Stimulated activated CD8-positive, alpha-beta memory T cell treated with anti-CD3 and anti-CD28 coated beads, Interleukin-15, amount 100 ng/mL, for 24 hours (primary cell): ENCODE data around the gene BRCA2.
"Not testable (repeated sequence)": the region's sequence is repeated elsewhere in the genome, so short reads cannot be mapped to it uniquely, and the experiment has no call there.

Source experiments
- DNase-seq: peaks from one replicate; pipeline ENCODE4 v3.0.0-alpha.2; 2020; ENCODE audit warnings: low read depth

The BRCA2 gene

GRCh38 chr13:32311188-32311897 lies 4.0 kb upstream of the BRCA2 start:
- no peak for DNase-seq

GRCh38 chr13:32314271-32315237 lies 754 bp upstream of the BRCA2 start:
- DNase-seq: no peak

- no peak for DNase-seq
Observed at GRCh38 chr13:32316028-32316339, 676 bp downstream of the BRCA2 start.

- DNase-seq: no peak
Observed at GRCh38 chr13:32316501-32316900, 1.2 kb downstream of the BRCA2 start.

GRCh38 chr13:32317716-32318465 lies 2.6 kb downstream of the BRCA2 start:
- no peak for DNase-seq

- DNase-seq: no peak
Observed at GRCh38 chr13:32320528-32320927, 5.2 kb downstream of the BRCA2 start.

GRCh38 chr13:32323912-32324311 lies 8.6 kb downstream of the BRCA2 start:
- DNase-seq: no peak

GRCh38 chr13:32330441-32330840 lies 15.1 kb downstream of the BRCA2 start:
- no peak for DNase-seq

- DNase-seq: no peak
Observed at GRCh38 chr13:32334671-32335070, 19.4 kb downstream of the BRCA2 start.

- no peak for DNase-seq
Observed at GRCh38 chr13:32340914-32341313, 25.6 kb downstream of the BRCA2 start.

GRCh38 chr13:32347651-32348050 lies 32.3 kb downstream of the BRCA2 start:
- no peak for DNase-seq

- DNase-seq: not testable (repeated sequence)
Observed at GRCh38 chr13:32350839-32351441, 35.6 kb downstream of the BRCA2 start.

GRCh38 chr13:32354040-32354439 lies 38.7 kb downstream of the BRCA2 start:
- no peak for DNase-seq

GRCh38 chr13:32355935-32356334 lies 40.6 kb downstream of the BRCA2 start:
- not testable (repeated sequence) for DNase-seq

- DNase-seq: no peak
Observed at GRCh38 chr13:32362574-32362973, 47.3 kb downstream of the BRCA2 start.

- no peak for DNase-seq
Observed at GRCh38 chr13:32370805-32371204, 55.5 kb downstream of the BRCA2 start.

- no peak for DNase-seq
Observed at GRCh38 chr13:32376642-32377415, 61.5 kb downstream of the BRCA2 start.

GRCh38 chr13:32378012-32378411 lies 62.7 kb downstream of the BRCA2 start:
- no peak for DNase-seq

GRCh38 chr13:32381539-32381938 lies 66.2 kb downstream of the BRCA2 start:
- no peak for DNase-seq

- no peak for DNase-seq
Observed at GRCh38 chr13:32383836-32384618, 68.7 kb downstream of the BRCA2 start.

GRCh38 chr13:32384702-32385101 lies 69.4 kb downstream of the BRCA2 start:
- no peak for DNase-seq
